Islet of Langerhans (tissue), 1 donor: ENCODE data around the gene GNAT3.

Experiments
- FAIRE-seq: peaks from one replicate; lab custom pipeline; 2011; peaks lifted over from hg19 to GRCh38; lab: Jason Lieb, UNC

GNAT3 gene

GRCh38 chr7:80463272-80463920 lies 48.5 kb downstream of the GNAT3 start:
- FAIRE-seq = no peak

GRCh38 chr7:80460857-80461256 lies 51.0 kb downstream of the GNAT3 start:
- FAIRE-seq = peak; percentile 75

DNA sequence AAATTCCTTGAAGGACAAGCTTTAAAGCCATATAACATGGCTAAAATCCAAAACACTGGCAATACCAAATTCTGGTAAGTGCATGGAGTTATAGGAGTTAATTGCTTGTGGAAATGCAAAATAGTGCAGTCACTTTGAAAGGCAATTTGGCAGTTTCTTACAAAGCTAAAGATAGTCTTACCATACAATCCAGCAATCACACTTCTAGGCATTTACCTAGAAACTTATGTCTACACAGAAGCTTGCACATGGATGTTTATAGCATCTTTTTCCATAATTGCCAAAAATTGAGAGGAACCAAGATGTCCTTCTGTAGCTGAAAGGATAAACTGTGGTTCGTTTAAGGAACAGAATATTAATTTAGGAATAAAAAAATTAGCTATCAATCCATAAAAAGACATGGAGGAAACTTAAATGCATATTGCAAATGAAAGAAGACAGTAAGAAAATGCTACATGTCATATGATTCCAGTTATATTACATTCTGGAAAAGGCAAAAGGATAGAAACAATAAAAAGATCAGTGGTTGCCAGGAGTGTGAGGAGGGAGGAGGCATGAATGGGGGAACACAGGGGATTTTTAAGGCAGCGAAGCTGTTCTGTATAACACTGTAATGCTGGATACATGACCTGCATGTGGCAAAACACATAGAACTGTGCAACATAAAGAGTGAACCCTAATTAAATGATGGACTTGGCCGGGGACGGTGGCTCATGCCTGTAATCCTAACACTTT lies 51.9 kb downstream of the GNAT3 start:
- FAIRE-seq = no peak

DNA sequence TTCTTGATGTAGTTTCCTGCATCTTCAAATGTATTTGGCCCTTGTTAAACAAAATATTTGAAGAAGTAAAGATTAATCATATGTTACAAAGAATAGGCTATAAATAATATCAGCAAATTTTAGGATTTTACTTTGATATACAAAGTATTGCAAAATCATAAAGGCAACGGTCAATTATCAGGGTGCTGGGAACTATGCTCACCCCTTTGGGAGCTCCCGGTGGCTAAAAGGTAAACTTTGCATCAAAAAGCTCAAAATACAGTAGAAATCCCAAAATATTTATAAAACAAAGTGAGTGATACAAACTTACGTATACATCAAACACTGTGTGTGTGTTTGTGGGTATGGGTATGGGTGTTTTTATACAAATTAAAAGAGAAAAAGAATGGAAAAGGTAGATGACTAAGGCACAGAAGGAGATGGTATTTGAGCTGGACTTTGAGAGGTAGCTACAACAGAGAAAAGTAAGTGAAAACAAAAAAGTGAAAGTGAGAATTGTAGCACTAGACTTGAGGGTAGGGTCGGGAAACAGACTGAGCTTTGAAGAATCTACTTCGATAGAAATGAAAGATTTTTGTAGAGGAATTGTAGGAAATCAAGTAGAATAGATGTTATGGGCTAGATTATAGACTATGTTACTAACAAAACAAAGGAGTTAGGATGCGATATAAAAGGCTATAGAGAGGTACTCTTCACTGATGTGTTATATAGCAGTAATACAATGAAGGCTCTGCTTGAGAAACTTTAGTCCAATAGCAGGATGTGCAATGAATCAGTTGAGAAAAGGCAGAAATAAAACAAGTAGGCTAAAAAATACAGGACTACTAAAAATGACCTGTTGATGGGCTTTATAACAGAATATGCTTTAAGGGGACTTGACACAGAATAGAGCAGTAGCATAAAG lies 52.8 kb downstream of the GNAT3 start:
- FAIRE-seq = no peak

DNA sequence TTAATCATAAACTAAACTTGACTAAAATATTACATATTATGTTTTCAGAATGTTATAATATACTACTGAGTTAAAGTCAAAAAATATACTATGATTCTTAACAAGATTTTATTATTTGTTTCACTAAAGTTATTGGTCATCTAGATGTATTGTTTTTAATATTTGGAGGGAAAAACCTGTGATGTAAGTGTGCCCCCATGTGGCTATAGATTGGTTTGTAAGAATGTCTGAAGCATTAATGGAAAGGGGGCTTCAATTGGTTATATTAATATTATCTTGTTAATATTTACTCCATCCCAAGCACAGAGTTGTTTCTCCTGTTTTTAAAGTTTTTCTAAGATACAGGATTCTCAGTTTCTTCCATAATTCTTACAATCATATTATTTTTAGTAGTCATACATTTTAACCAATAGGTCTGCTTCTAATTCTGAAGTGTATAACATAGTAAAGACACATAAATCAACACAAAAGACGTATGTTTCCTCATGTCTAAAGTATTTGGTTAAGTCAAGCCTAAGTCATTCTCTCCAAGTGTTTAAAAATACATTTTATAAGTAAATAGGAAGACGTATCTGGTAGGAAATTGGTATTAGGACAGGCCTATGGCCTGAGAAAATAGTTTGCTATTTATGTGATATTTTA lies 58.0 kb downstream of the GNAT3 start:
- peak; percentile 98 for FAIRE-seq

- no peak for FAIRE-seq
These were observed 61.1 kb downstream of the GNAT3 start for GRCh38 chr7:80450621-80451308.

DNA sequence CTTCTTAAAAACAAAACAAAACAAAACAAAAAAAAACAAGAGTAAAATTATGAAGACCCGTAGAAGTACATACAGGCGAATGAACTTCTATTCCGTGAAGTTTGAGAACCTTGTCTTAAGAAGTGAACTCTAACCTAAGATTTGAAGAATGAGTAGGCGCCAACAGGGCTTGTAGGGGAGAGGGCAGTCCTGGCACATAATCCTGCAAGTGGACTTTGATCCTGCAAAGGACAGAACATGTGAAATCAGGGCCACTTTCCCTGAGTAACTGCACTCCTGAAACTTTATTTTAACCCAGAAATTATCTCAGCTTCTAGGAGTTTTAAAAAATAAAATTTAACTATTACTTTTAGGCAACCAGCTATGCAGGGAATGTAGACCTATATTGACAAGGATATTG lies 62.0 kb downstream of the GNAT3 start:
- FAIRE-seq = no peak

DNA sequence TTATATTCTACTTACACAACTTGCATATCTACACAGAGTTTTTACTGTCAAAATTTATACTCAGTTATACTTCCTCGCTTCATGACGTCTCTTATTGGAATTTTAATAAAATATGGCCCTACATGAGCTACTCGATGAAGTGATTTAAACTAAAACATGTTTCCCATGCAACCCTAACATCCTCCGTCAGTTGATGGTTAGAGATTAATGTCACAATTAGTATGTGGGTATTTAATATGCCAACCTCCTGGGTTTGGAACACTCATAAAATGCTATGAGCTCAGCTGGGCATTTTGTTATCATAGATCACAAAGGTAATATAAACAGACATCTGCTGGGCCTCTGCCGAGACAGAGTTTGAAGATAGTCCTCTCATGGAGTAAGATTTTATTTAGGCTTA lies 66.5 kb downstream of the GNAT3 start:
- no peak for FAIRE-seq

DNA sequence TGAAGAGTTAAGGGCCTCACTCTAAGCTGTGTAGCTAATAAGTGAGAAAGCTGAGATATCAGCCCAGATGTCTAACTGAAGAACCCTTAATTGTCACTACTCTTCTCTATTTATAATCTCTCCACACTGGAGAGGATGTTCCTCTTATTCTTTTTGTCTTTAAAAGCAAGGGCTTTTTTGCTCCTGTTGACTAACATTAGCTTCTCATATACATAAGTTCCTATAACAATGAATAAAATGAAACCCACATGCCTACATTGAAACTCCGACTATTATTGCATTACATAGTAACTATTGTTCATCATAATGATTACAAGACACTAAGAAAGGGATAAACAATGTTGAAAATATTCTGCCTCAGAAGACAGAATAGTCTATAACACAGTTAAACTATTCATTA lies 67.1 kb downstream of the GNAT3 start:
- FAIRE-seq = no peak

DNA sequence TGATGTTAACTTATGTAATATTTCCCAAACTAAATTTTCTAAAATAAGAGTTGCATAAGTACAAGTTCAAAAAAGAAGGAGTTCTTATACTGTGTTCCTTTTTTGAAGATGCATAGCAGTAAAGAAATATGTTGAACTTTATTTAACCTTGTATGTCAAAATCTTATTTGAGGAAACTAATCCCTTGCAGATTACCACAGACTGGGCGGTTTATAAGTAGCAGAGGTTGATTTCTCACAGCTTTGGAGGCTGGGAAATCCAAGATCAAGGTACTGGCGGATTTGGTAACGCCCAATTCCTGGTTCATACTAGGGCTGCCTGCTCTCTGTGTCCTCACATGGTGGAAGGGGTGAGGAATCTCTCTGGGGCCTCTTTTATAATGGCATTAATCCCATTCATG lies 68.5 kb downstream of the GNAT3 start:
- FAIRE-seq = no peak

GRCh38 chr7:80440883-80441282 lies 71.0 kb downstream of the GNAT3 start:
- FAIRE-seq = no peak

DNA sequence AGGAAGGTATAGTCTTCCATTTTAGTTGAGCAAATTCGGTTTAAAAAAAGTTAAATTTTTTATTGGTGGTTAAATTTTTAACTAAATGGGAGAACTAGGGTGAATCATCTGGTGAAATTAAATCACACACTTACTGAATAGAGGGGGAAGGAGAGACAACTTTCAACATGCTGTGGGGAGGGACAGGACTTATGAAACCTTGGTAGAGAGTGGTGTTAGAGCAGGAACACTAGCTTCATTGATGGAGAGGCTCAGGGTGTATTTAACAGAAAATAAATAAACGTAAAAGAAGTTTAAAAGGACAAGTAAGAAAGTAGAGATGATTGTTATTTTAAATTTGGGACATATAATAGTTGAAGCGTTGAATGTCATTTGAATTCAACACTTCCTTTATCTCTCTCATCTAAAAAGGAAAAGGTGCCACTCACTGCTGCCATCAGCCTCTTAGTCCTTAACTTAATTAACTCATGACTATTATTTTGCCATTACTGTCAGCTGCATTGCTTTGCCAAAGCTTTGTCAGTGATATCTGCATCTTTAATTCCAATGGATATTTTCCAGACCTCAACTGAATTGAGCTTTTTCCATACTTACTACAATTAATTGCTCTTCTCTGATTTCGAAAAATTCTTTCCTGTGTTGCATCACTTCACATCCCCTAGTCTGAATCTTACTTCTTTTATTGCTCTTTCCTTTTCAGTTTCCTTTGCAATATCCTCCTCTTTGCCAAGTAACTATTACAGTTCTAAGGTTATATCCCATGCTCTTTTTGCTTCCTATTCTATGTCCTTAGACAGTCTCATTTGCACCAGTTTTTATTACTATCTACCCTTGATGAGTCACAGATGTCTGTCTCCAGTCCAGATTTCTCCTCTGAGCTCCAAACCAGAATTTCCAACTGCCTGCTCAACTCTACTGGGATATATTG lies 71.7 kb downstream of the GNAT3 start:
- no peak for FAIRE-seq

GRCh38 chr7:80435521-80435920 lies 76.3 kb downstream of the GNAT3 start:
- FAIRE-seq = no peak

GRCh38 chr7:80434047-80434446 lies 77.8 kb downstream of the GNAT3 start:
- no peak for FAIRE-seq

- no peak for FAIRE-seq
These were observed 79.7 kb downstream of the GNAT3 start for GRCh38 chr7:80432166-80432565.

DNA sequence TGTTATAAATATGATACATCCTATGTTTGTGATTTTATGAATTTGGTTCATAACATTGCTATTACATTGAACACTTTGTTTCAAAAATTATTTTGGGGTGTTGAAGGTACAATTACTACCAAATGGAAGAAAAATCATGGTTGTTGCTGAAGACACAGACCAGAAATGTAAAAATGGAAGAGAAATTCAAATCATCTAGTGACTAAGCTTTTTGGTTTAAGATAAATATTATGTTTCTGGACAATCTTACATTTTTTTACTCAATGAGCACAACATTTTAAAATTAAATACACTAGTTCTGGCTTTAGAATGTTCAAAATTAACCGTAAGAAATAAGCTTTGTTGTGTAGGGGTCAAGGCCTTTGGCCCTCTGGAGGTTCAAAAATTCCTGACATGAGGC lies 82.7 kb downstream of the GNAT3 start:
- peak; percentile 41 for FAIRE-seq

- FAIRE-seq = peak; percentile 99
These were observed 83.5 kb downstream of the GNAT3 start for GRCh38 chr7:80428161-80429054.

- no peak for FAIRE-seq
These were observed 84.6 kb downstream of the GNAT3 start for GRCh38 chr7:80427218-80427617.

- no peak for FAIRE-seq
These were observed 91.0 kb downstream of the GNAT3 start for GRCh38 chr7:80420876-80421275.
